ENCODE measurements around the gene DIPK1C.

DNA sequence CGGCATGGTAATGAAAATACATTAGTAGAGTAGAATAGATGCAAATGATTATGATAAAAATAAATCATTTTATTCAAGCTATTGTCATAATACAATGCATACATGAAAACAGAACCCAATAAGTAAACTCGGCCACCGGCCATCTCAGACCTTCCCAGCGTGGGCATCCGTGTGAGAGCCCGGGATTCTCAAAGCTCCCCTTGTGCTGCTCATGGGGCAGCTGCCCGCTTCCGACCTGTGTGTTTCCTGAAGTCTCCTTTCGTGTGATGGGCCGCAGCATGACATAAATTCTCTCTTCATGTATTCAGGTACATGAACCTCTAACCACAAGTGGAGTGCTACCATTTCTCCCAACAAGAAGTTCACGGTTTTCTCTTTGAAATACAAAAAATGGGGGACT, 25.6 kb upstream of the DIPK1C start:
- TF ChIP-seq, protein P1, sequence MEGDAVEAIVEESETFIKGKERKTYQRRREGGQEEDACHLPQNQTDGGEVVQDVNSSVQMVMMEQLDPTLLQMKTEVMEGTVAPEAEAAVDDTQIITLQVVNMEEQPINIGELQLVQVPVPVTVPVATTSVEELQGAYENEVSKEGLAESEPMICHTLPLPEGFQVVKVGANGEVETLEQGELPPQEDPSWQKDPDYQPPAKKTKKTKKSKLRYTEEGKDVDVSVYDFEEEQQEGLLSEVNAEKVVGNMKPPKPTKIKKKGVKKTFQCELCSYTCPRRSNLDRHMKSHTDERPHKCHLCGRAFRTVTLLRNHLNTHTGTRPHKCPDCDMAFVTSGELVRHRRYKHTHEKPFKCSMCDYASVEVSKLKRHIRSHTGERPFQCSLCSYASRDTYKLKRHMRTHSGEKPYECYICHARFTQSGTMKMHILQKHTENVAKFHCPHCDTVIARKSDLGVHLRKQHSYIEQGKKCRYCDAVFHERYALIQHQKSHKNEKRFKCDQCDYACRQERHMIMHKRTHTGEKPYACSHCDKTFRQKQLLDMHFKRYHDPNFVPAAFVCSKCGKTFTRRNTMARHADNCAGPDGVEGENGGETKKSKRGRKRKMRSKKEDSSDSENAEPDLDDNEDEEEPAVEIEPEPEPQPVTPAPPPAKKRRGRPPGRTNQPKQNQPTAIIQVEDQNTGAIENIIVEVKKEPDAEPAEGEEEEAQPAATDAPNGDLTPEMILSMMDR (IDR thresholded peaks at IDR 0.05), result no peak
- no peak for TF ChIP-seq POLR2A (IDR thresholded peaks at IDR 0.05)
